ENCODE results near the gene ZNF385B.

DNA sequence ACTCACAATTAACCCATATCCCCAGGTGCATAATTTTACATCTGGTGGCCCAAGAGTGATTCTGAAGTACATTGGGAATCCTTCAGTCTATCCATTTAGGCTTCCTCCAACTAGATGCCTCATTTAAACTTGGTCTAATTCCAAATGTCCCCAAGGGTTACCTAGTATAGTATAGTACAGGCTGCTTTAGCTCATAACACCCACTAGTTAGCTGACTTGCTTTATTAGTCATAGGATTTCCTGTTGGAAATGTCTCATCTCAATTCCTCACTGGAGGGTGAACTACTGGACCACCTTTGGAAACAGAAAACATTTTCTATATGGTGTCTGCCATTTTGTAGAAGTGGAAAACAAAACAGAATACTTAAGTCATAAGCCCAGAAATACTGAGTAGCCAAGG is 394.3 kb downstream of the ZNF385B start:
- TF ChIP-seq GABPA (tag; conservative IDR thresholded peaks at IDR 0.05; ENCODE audit: low read depth) (no peak), SRSF9 (IDR thresholded peaks at IDR 0.05; ENCODE audit: borderline replicate concordance, low read depth, low read length) (no peak), ZFX (CRISPR knock-in tag; IDR thresholded peaks at IDR 0.05) (no peak), SNRNP70 (optimal IDR thresholded peaks at IDR 0.05; ENCODE audit: low read depth, low read length) (no peak), NR2C2 (CRISPR knock-in tag; IDR thresholded peaks at IDR 0.05) (no peak), NR2C2 (tag; IDR thresholded peaks at IDR 0.05) (no peak), ZFP30 (CRISPR knock-in tag; IDR thresholded peaks at IDR 0.05; ENCODE audit: borderline replicate concordance) (no peak), ZNF354B (CRISPR knock-in tag; IDR thresholded peaks at IDR 0.05) (no peak), RAD21 (CRISPR knock-in tag; conservative IDR thresholded peaks at IDR 0.05 in 1 of 2, IDR thresholded peaks at IDR 0.05 in 1 of 2) (no peak), PHB (CRISPR knock-in tag; IDR thresholded peaks at IDR 0.05) (no peak), CHD4 (IDR thresholded peaks at IDR 0.05; ENCODE audit: insufficient read depth, insufficient replicate concordance, low read depth, low read length, poor library complexity, severe bottlenecking) (no peak)
- TF ChIP-seq, protein P1, sequence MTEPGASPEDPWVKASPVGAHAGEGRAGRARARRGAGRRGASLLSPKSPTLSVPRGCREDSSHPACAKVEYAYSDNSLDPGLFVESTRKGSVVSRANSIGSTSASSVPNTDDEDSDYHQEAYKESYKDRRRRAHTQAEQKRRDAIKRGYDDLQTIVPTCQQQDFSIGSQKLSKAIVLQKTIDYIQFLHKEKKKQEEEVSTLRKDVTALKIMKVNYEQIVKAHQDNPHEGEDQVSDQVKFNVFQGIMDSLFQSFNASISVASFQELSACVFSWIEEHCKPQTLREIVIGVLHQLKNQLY (CRISPR knock-in tag; conservative IDR thresholded peaks at IDR 0.05): no peak
- TF ChIP-seq, protein P2, sequence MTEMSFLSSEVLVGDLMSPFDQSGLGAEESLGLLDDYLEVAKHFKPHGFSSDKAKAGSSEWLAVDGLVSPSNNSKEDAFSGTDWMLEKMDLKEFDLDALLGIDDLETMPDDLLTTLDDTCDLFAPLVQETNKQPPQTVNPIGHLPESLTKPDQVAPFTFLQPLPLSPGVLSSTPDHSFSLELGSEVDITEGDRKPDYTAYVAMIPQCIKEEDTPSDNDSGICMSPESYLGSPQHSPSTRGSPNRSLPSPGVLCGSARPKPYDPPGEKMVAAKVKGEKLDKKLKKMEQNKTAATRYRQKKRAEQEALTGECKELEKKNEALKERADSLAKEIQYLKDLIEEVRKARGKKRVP (CRISPR knock-in tag; IDR thresholded peaks at IDR 0.05): no peak
- TF ChIP-seq, protein P3, sequence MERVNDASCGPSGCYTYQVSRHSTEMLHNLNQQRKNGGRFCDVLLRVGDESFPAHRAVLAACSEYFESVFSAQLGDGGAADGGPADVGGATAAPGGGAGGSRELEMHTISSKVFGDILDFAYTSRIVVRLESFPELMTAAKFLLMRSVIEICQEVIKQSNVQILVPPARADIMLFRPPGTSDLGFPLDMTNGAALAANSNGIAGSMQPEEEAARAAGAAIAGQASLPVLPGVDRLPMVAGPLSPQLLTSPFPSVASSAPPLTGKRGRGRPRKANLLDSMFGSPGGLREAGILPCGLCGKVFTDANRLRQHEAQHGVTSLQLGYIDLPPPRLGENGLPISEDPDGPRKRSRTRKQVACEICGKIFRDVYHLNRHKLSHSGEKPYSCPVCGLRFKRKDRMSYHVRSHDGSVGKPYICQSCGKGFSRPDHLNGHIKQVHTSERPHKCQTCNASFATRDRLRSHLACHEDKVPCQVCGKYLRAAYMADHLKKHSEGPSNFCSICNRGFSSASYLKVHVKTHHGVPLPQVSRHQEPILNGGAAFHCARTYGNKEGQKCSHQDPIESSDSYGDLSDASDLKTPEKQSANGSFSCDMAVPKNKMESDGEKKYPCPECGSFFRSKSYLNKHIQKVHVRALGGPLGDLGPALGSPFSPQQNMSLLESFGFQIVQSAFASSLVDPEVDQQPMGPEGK (CRISPR knock-in tag; IDR thresholded peaks at IDR 0.05; ENCODE audit: borderline replicate concordance): no peak
